Subcutaneous adipose tissue (tissue), 4 donors: ENCODE results near the gene CYP11A1. TPM values are rescaled to one million over a fixed set of nuclear protein-coding genes. Genes with fewer than 3 reads are reported as not detected.

ENCODE experiments used
- total RNA-seq, 4 donors: library from RNA; depleted of rRNA; stranded (reverse); fragments of >200 nt; gene quantifications; one replicate each; pipeline ENCODE4 v1.1.0, GENCODE V29; 2016
- TF ChIP-seq, protein P1 (sequence below): fragments of 450-650 bp; IDR thresholded peaks from one replicate; pipeline ENCODE4 v1.5.1; 2016; ENCODE audit warnings: low read depth, mild to moderate bottlenecking, control low read depth, antibody characterized with exemption, moderate library complexity

The CYP11A1 gene
- total RNA-seq, 4 donors from 2014 or later, result 1.6 to 3.6 (median 2.5) TPM

GRCh38 chr15:74390647-74391288, 23.3 kb upstream of the CYP11A1 start:
- TF ChIP-seq, protein P1, sequence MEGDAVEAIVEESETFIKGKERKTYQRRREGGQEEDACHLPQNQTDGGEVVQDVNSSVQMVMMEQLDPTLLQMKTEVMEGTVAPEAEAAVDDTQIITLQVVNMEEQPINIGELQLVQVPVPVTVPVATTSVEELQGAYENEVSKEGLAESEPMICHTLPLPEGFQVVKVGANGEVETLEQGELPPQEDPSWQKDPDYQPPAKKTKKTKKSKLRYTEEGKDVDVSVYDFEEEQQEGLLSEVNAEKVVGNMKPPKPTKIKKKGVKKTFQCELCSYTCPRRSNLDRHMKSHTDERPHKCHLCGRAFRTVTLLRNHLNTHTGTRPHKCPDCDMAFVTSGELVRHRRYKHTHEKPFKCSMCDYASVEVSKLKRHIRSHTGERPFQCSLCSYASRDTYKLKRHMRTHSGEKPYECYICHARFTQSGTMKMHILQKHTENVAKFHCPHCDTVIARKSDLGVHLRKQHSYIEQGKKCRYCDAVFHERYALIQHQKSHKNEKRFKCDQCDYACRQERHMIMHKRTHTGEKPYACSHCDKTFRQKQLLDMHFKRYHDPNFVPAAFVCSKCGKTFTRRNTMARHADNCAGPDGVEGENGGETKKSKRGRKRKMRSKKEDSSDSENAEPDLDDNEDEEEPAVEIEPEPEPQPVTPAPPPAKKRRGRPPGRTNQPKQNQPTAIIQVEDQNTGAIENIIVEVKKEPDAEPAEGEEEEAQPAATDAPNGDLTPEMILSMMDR, result no peak

- TF ChIP-seq, protein P1, result no peak
Measured at GRCh38 chr15:74389241-74390048, 22.0 kb upstream of the CYP11A1 start.

DNA sequence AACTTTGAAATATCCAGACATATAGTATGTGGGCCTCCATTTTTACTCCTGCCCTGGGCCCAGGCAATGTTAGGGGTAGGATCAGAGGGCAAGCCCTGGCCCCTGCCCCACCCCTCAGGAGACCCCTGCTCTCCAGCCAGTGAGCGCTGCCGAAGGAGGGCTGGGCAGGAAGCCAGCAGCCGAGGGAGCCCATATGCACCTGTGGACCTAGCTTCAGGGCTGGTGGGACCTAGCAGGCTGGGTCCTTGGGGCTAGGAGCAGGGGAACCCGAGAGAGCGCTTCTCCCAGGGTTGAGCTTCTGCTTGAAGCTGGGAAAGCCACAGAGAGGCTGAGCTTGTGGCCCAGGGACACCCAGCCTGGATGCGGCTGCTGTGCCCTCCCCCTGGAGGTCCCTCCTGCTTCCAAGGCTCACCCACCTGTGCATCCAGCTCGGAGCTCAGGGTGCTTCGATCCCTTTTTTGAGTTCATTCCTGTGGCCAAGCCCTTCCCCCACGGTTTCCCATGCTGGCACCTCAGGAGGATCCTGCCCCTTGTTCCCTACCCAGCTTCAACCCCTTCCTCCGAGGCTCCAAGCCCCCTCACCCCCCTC, 21.0 kb upstream of the CYP11A1 start:
- TF ChIP-seq, protein P1, result no peak

DNA sequence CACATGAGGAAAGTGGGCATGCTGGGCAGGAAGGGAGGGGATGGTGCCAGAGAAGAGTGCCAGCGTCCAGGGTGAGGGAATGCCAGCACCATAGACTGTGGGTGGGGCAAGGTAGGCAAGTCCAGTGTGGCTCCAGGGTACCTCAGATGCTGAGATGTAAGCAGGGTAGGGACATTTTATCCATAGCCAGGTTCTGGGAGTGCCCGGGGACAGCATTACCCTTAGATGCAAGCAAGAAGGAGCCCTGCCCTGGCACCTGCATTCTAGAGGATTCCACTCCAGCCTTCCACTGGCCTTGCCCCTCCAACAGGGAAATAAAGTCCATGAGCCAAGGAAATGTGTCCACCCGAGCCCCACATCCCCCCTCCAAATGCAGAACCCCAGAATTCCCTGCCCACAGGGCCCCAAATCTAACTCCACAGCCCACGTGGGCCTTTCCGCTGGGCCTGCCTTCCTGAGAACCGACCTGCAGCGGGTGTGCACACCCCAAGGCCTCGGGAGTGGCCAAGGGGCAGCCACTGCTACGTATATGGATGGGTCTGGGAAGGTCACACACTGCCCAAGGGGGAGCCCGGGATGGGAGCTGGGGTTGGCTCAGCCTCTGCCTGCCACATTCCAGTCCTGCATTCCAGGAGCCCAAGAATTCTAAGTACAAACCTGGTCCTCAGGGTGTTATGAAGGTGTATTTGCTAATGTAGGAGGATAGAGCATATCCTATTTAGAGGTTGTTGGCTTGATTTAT, 20.3 kb upstream of the CYP11A1 start:
- TF ChIP-seq, protein P1, result no peak

- TF ChIP-seq, protein P1, result no peak
Measured at GRCh38 chr15:74387141-74387541, 19.7 kb upstream of the CYP11A1 start.

GRCh38 chr15:74386496-74387140, 19.2 kb upstream of the CYP11A1 start:
- TF ChIP-seq, protein P1, result no peak
